ENCODE results near the gene HNRNPDL.

HNRNPDL gene

GRCh38 chr4:82376109-82376508 is 54.2 kb downstream of the HNRNPDL start:
- Histone ChIP-seq H3K4me2 (peak overlapping the region; percentile 78), H3K9me3 (peaks cover 19% of the 10 kb centered on the region), H3K4me1 (peaks cover 14% of the 10 kb centered on the region), H3K27ac (no peak overlapping the region), H3K4me3 (peak overlapping the region; percentile 97; the same call in 1 of the 2 replicates), H4K20me1 (peaks cover 26% of the 10 kb centered on the region), H3K27me3 (no peaks in the 10 kb centered on the region), H3K36me3 (peaks cover 14% of the 10 kb centered on the region), H3K9ac (peak overlapping the region; percentile 100; the same call in 1 of the 2 replicates)
- TF ChIP-seq Cebpa-rat (IDR thresholded peaks at IDR 0.05), result no peak

GRCh38 chr4:82373816-82374625 is 56.2 kb downstream of the HNRNPDL start, which contains the start of gene HNRNPD:
HNRNPD (minus strand) TSS chr4:82373991; CDS start chr4:82373678, 313 bp downstream.
- TF ChIP-seq Cebpa-rat (IDR thresholded peaks at IDR 0.05), result no peak
- H3K4me2 ChIP-seq, result peak within 1 kb of the TSS; percentile 86
- H3K4me3 ChIP-seq, result peak within 1 kb of the TSS; percentile 97
- H3K9ac ChIP-seq, result peak within 1 kb of the TSS; percentile 100
- peaks cover 21% of the 10 kb centered on the region; the same call in 1 of the 2 replicates for H3K36me3 ChIP-seq
- H4K20me1 ChIP-seq, result peaks cover 46% of the 10 kb centered on the region
- H3K9me3 ChIP-seq, result no peaks in the 10 kb centered on the region
- H3K27ac ChIP-seq, result peak within 1 kb of the TSS; percentile 100
- no peaks in the 10 kb centered on the region for H3K27me3 ChIP-seq
- H3K4me1 ChIP-seq, result peaks cover 35% of the 10 kb centered on the region

- peak overlapping the region; percentile 86 for H3K4me2 ChIP-seq
- no peaks in the 10 kb centered on the region for H3K27me3 ChIP-seq
- peak overlapping the region; percentile 100 for H3K27ac ChIP-seq
- H4K20me1 ChIP-seq, result peaks cover 52% of the 10 kb centered on the region
- H3K36me3 ChIP-seq, result peaks cover 27% of the 10 kb centered on the region; the same call in 1 of the 2 replicates
- H3K4me1 ChIP-seq, result peaks cover 41% of the 10 kb centered on the region
- peak overlapping the region; percentile 100 for H3K9ac ChIP-seq
- no peaks in the 10 kb centered on the region for H3K9me3 ChIP-seq
- TF ChIP-seq Cebpa-rat (IDR thresholded peaks at IDR 0.05), result no peak
- peak overlapping the region; percentile 97 for H3K4me3 ChIP-seq
Observed at GRCh38 chr4:82373486-82373815, 56.8 kb downstream of the HNRNPDL start.
